Neutrophil (primary cell): ENCODE measurements around the gene ARRDC5.

ENCODE experiments used
- H3K27ac ChIP-seq: fragments of 200-600 bp; sonication (generic); 2 replicates; pipeline ENCODE4 v1.5.1; 2016; ENCODE audit warnings: mild to moderate bottlenecking, moderate library complexity
- H3K27me3 ChIP-seq: fragments of 200-600 bp; sonication (generic); 2 replicates; pipeline ENCODE4 v1.6.0; 2016; ENCODE audit warnings: mild to moderate bottlenecking
- H3K36me3 ChIP-seq: fragments of 200-600 bp; sonication (generic); 2 replicates; pipeline ENCODE4 v1.5.1; 2017
- H3K4me1 ChIP-seq, 2 experiments: fragments of 200-600 bp in 1 of 2; sonication (generic) in 1 of 2; 1 replicate in 1 of 2; 2 replicates in 1 of 2; pipeline versions ENCODE4 v1.5.1 to v1.6.1; 2013 to 2016; ENCODE audit warnings: low read depth in 1 of 2, low read length in 1 of 2, mild to moderate bottlenecking in 1 of 2, moderate library complexity in 1 of 2; ENCODE audit not compliant: control insufficient read depth in 1 of 2, insufficient read depth in 1 of 2
- H3K4me3 ChIP-seq, 2 experiments: fragments of 200-600 bp in 1 of 2; sonication (generic) in 1 of 2; 1 replicate in 1 of 2; 2 replicates in 1 of 2; pipeline ENCODE4 v1.5.1; 2013 to 2016; ENCODE audit warnings: low read depth in 1 of 2, low read length in 1 of 2, mild to moderate bottlenecking in 1 of 2, moderate library complexity in 1 of 2
- H3K9me3 ChIP-seq: fragments of 200-600 bp; sonication (generic); 2 replicates; pipeline ENCODE4 v1.5.1; 2016
- TF ChIP-seq, protein P1 (sequence below): fragments of 200-600 bp; sonication (generic); IDR thresholded peaks from 2 replicates; pipeline ENCODE4 v1.5.1; 2016; ENCODE audit warnings: antibody characterized with exemption

The ARRDC5 gene

DNA sequence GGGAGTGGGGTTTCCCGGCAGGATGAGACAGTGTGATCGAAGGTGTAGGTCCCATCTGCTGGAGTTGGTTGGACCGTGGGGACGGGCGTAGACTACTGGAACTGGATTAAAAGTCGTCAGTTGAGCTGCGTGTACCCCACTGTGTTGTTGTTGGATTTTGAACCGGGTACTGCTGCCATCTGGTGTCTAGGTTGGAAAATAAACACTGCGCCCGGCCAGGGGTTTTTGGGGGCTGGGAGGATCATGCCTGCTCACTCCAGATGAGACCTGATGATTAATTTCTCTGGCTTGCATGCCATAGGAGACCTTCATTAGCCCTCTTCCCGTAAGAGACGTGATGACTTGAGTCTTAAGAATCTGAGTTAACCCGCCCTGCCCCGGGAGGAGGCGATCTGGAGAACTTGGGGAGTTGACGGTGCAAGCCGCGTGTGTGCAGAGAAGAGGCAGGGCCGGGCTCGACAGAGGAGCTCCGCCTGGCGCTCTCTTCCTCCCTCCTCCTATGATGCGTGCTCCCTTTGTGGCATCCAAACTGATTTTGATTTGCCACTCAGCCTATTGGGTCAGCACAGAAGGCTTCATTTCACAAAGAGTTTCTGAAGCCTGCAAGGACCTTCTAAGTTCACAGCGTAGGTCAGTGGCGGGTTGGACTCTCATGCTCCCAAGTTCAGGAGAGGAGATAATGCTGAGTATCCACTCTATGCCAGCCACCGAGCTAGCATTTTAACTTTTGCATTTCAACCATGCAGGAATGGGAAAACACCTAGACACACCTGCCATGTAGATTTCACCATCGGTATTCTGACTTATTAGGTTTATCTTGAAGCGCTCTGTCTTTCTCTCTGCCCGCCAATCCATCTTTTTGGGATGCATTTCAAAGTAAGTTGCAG, 9.3 kb upstream of the ARRDC5 start:
- TF ChIP-seq, protein P1, sequence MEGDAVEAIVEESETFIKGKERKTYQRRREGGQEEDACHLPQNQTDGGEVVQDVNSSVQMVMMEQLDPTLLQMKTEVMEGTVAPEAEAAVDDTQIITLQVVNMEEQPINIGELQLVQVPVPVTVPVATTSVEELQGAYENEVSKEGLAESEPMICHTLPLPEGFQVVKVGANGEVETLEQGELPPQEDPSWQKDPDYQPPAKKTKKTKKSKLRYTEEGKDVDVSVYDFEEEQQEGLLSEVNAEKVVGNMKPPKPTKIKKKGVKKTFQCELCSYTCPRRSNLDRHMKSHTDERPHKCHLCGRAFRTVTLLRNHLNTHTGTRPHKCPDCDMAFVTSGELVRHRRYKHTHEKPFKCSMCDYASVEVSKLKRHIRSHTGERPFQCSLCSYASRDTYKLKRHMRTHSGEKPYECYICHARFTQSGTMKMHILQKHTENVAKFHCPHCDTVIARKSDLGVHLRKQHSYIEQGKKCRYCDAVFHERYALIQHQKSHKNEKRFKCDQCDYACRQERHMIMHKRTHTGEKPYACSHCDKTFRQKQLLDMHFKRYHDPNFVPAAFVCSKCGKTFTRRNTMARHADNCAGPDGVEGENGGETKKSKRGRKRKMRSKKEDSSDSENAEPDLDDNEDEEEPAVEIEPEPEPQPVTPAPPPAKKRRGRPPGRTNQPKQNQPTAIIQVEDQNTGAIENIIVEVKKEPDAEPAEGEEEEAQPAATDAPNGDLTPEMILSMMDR = peak; percentile 68
- H3K36me3 ChIP-seq = no peaks in the 10 kb centered on the region
- no peaks in the 10 kb centered on the region for H3K9me3 ChIP-seq
- H3K4me1 ChIP-seq = peaks cover 78 to 79% of the 10 kb centered on the region in 2 experiments
- no peaks in the 10 kb centered on the region for H3K27me3 ChIP-seq
- peak overlapping the region; percentile 60 to 85 for H3K4me3 ChIP-seq
- H3K27ac ChIP-seq = peak overlapping the region; percentile 76

DNA sequence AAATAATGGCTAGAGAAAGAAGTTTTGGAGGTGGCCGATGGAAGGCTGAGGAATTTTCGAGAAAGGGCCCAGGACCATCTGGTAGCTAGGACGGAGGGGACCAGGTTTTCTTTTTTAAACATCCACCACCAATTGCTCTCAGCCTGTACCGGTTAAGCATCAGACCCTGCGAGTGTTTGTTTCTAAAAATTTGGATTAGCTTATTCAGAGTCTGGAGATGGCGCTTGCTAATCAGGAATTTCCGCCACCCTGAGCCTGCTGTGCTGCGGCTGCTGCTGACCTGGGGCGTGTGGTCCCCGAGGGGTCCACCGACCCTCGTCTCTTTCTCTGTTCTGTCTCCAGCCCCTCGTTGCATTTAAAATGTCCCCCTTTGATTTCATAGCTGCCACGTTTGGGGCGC, 8.6 kb upstream of the ARRDC5 start:
- Histone ChIP-seq H3K4me3 (peak overlapping the region; percentile 60 to 85), H3K27ac (peak overlapping the region; percentile 76), H3K9me3 (no peaks in the 10 kb centered on the region), H3K4me1 (peaks cover 71 to 73% of the 10 kb centered on the region in 2 experiments), H3K27me3 (no peaks in the 10 kb centered on the region), H3K36me3 (peaks cover 3% of the 10 kb centered on the region)
- TF ChIP-seq, protein P1 = no peak

DNA sequence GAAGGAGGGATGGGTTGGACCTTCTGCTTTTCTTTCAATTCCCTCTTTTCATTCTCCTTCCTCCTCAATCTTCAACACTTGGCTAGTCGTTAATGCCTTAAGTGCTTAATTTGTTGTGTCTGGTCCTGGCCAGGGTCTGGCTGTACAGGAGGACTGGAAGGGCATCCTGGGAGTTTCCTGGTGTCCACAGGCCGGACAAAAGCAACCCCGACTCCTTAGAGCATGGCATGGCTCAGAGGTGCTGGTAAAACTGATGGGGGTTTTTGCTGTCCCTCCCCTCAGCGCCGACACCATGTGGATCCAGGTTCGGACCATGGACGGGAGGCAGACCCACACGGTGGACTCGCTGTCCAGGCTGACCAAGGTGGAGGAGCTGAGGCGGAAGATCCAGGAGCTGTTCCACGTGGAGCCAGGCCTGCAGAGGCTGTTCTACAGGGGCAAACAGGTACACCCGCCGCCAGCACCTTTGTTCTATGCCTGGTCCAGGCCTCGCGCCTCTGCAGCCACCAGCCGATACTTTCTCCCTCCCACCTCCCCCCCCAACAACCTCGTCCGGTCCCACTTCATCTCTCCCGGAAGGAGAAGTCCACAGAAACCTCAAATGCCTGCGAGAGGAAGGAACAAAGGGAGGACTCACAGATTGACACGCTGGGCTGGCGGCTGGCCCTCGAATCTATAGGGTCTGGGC, 8.0 kb upstream of the ARRDC5 start:
- H3K4me1 ChIP-seq = peaks cover 65 to 67% of the 10 kb centered on the region in 2 experiments
- no peaks in the 10 kb centered on the region for H3K9me3 ChIP-seq
- no peaks in the 10 kb centered on the region for H3K27me3 ChIP-seq
- H3K27ac ChIP-seq = peak overlapping the region; percentile 76
- H3K4me3 ChIP-seq = peak overlapping the region; percentile 60 to 85
- H3K36me3 ChIP-seq = peaks cover 3% of the 10 kb centered on the region
- TF ChIP-seq, protein P1 = no peak

DNA sequence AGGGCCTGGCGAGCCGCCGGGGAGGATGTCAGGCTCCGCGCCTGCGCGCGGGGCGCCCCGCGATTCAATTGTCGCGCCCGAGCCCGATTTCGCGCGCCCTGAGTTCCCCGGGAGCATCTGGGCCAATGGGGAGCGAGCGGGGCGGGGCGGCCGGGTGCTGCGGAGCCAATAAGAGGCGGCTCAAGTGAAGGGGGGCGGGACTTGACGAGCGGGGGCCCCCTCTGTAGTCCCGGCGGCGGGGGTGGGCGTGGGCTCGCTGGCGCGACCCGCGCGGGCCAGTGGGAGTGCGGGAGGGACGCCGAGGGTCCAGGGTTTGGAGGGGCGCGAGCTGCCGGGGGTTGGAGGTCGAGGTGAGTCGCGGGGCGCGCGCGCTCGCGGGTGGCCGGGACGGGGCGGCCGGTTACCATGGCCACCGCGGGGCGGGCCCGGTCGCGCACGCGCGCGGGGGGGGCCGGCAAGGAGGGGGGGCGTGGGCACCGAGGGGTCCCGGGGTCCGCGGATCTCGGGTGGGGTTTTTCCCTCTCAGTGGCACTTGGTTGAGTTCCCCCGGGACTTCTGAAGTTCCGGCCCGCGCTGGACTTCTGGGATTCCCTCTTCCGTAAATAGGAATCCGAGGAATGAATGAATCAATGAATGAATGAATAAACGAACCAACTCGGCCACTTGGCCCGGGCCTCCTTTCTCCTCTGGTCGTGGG, 7.3 kb upstream of the ARRDC5 start:
- TF ChIP-seq, protein P1 = peak; percentile 30
- Histone ChIP-seq H3K4me3 (peak overlapping the region; percentile 60 to 85), H3K9me3 (no peaks in the 10 kb centered on the region), H3K36me3 (peaks cover 3% of the 10 kb centered on the region), H3K4me1 (peaks cover 58 to 60% of the 10 kb centered on the region in 2 experiments), H3K27me3 (no peaks in the 10 kb centered on the region), H3K27ac (peak overlapping the region; percentile 76)

DNA sequence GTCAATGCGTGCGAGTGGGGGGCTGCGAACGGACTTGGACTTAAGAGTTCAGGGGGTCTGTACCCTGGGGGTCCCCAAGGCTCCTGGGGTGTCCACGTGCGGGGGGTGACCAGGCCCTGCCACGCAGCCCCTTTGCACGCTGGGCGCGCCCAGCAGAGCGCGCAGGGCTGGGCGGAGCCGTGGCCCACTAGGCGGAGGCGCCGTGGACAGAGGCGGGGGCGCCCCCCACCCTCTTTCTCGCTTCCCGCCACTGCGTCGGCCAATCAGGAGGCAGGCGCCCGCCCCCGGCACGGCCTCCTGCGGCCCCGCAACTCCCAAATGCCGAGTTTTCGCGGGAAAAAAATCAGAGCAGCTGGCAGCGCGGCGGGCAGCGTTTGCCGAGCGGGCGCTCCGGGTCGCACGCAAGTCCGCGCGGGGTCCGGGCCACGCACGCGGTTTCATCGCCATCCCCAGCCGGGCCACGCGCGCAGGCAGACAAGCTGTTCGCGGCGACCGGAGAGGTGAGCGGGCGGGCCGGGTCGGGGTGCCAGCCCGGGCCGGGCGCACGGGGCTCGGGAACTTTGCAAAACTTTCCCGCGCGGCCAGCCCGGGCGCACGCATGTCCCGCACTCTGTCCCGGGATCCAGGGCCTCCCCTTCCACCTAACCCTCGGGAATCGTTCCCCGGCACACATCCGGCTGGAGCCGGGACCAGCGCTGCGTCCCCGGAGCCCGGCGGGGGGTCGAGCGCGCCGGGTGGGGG, 6.6 kb upstream of the ARRDC5 start, which contains the start of gene UHRF1:
TSS of gene UHRF1 (plus strand) at position 346 of the 741 bp plus-strand sequence. CDS start 1,385 bp downstream, outside the sequence.
- Histone ChIP-seq H3K4me1 (peaks cover 51 to 53% of the 10 kb centered on the region in 2 experiments), H3K36me3 (peaks cover 3% of the 10 kb centered on the region), H3K27ac (peak within 1 kb of the TSS; percentile 76), H3K4me3 (peak within 1 kb of the TSS; percentile 60 to 85), H3K9me3 (no peaks in the 10 kb centered on the region), H3K27me3 (no peaks in the 10 kb centered on the region)
- TF ChIP-seq, protein P1 = no peak
